Aorta (tissue), 5 donors: ENCODE data around the gene PARG. TPM values are rescaled to one million over a fixed set of nuclear protein-coding genes. Genes with fewer than 3 reads are reported as not detected.

Experiments
- ATAC-seq: fragments of 200-7000 bp; cut with Tn5 transposase; one replicate; pipeline ENCODE4 v1.9.1; 2022; ENCODE audit warnings: moderate library complexity; ENCODE audit not compliant: low FRiP score
- DNase-seq, 2 donors: peaks; one replicate each; pipeline ENCODE4 v3.0.0-alpha.2; 2020
- H3K27ac ChIP-seq, 2 donors: one replicate each; pipeline ENCODE4 v1.5.1; 2013; ENCODE audit warnings: low read length in 2 of 2, mild to moderate bottlenecking in 2 of 2, moderate library complexity in 2 of 2, control low read depth in 1 of 2, inconsistent platforms in 1 of 2, low read depth in 1 of 2
- H3K27me3 ChIP-seq, 2 donors: one replicate each; pipeline ENCODE4 v1.6.1; 2013; ENCODE audit warnings: control low read depth in 1 of 2, low read length in 1 of 2, mild to moderate bottlenecking in 1 of 2, moderate library complexity in 1 of 2; ENCODE audit not compliant: insufficient read depth in 2 of 2, control insufficient read depth in 1 of 2
- H3K36me3 ChIP-seq, 2 donors: one replicate each; pipeline ENCODE4 v1.6.1; 2013; ENCODE audit warnings: control low read depth in 1 of 2, low read length in 1 of 2, mild to moderate bottlenecking in 1 of 2; ENCODE audit not compliant: insufficient read depth in 2 of 2, control insufficient read depth in 1 of 2
- H3K4me1 ChIP-seq, 2 donors: one replicate each; pipeline ENCODE4 v1.6.1; 2013; ENCODE audit warnings: low read length in 2 of 2, control low read depth in 1 of 2, mild to moderate bottlenecking in 1 of 2, moderate library complexity in 1 of 2; ENCODE audit not compliant: insufficient read depth in 2 of 2, control insufficient read depth in 1 of 2
- H3K4me3 ChIP-seq, 2 donors: one replicate each; pipeline ENCODE4 v1.5.1; 2013; ENCODE audit warnings: low read length in 2 of 2, control low read depth in 1 of 2, mild to moderate bottlenecking in 1 of 2
- H3K9me3 ChIP-seq: one replicate; pipeline ENCODE4 v1.6.1; 2013; ENCODE audit warnings: mild to moderate bottlenecking, low read length; ENCODE audit not compliant: control insufficient read depth
- WGBS, 2 donors: extraction: QIAGEN DNeasy Blood & Tissue Kit; methylation state at CpG; one replicate each; pipeline ENCODE4 v1.1.7; 2013; 5-methylcytosine and 5-hydroxymethylcytosine counted together
- intact Hi-C, 2 donors: fragments of 100-400 bp; cut with DNase I; formaldehyde crosslinking; loops; one replicate each; pipeline versions ENCODE4 v1.14.2 to v1.15.0; 2022
- polyA plus RNA-seq, 2 donors: library from polyadenylated mRNA; stranded (reverse); fragments of 200-250 nt; gene quantifications; one replicate each; pipeline ENCODE4 v1.2.3, GENCODE V29; 2013
- total RNA-seq, 2 donors: library from RNA; stranded (reverse); fragmentation: NEBNext Ultra II Directional; extraction: Animal tissue kit (Norgen Biotek cat#: 25700); gene quantifications; one replicate each; pipeline ENCODE4 v1.2.1, GENCODE V29; 2021
- donor health status: healthy with polysubstance abuse.
- donor health status: Bipolar disorder and iron deficiency.
- donor health status: DM: no; HTN: no; CAD: no.
- donor health status: DM: no; HTN: no; CAD: no.
- donor health status: DM: yes; HTN: yes; CAD: no.

The PARG gene
- total and polyA plus RNA-seq, 4 donors, result 6.9 to 32.0 (median 16.5) TPM

GRCh38 chr10:49841615-49842332, 100.1 kb downstream of the PARG start:
- no peaks in the 10 kb centered on the region for H3K27me3 ChIP-seq
- ATAC-seq, result no peak
- DNase-seq, result no peak
- 72 to 73% methylated on average over 11 of the region's 11 CpGs for WGBS, 2 donors
- H3K27ac ChIP-seq, result no peak overlapping the region
- no peak overlapping the region for H3K4me3 ChIP-seq
- no peaks in the 10 kb centered on the region for H3K36me3 ChIP-seq
- no peaks in the 10 kb centered on the region for H3K9me3 ChIP-seq
- H3K4me1 ChIP-seq, result no peaks in the 10 kb centered on the region
- intact Hi-C loops, result no loop called here

- intact Hi-C loops, result no loop called here
- Histone ChIP-seq H3K4me3 (no peak overlapping the region), H3K9me3 (no peaks in the 10 kb centered on the region), H3K27me3 (no peaks in the 10 kb centered on the region), H3K36me3 (peaks cover 2 to 4% of the 10 kb centered on the region in 2 donors), H3K27ac (no peak overlapping the region), H3K4me1 (no peaks in the 10 kb centered on the region)
- 51 to 60% methylated on average over 1 of the region's 1 CpG for WGBS, 2 donors
- DNase-seq (no peak), ATAC-seq (no peak)
Observed at GRCh38 chr10:49837685-49838084, 104.1 kb downstream of the PARG start.

- 51 to 56% methylated on average over 5 of the region's 5 CpGs for WGBS, 2 donors
- no peaks in the 10 kb centered on the region for H3K4me1 ChIP-seq
Observed at GRCh38 chr10:49837051-49837478, 104.8 kb downstream of the PARG start.

GRCh38 chr10:49834976-49835375, 106.9 kb downstream of the PARG start:
- Histone ChIP-seq H3K27me3 (no peaks in the 10 kb centered on the region), H3K4me3 (no peak overlapping the region), H3K9me3 (no peaks in the 10 kb centered on the region), H3K36me3 (peaks cover 4% of the 10 kb centered on the region in 2 donors), H3K4me1 (no peaks in the 10 kb centered on the region), H3K27ac (no peak overlapping the region)
- intact Hi-C loops, result no loop called here
- ATAC-seq, result no peak
- DNase-seq, result no peak
- WGBS, 2 donors, result 62 to 75% methylated on average over 3 of the region's 3 CpGs

More at GRCh38 chr10:49837051-49837478, 104.8 kb downstream of the PARG start:
- intact Hi-C loops, result no loop called here
- DNase-seq, result no peak
- no peak for ATAC-seq
- H3K4me3 ChIP-seq, result no peak overlapping the region
- H3K27ac ChIP-seq, result no peak overlapping the region
- H3K36me3 ChIP-seq, result peaks cover 2 to 4% of the 10 kb centered on the region in 2 donors
- H3K9me3 ChIP-seq, result no peaks in the 10 kb centered on the region
- no peaks in the 10 kb centered on the region for H3K27me3 ChIP-seq

- Histone ChIP-seq H3K4me1 (no peaks in the 10 kb centered on the region), H3K4me3 (no peak overlapping the region), H3K9me3 (no peaks in the 10 kb centered on the region), H3K27ac (no peak overlapping the region), H3K27me3 (no peaks in the 10 kb centered on the region), H3K36me3 (peaks cover 4% of the 10 kb centered on the region in 2 donors)
- intact Hi-C loops, result no loop called here
- DNase-seq (no peak), ATAC-seq (no peak)
- 65 to 74% methylated on average over 2 of the region's 2 CpGs for WGBS, 2 donors
Observed at GRCh38 chr10:49834201-49834600, 107.6 kb downstream of the PARG start.

- ATAC-seq (no peak), DNase-seq (no peak)
- no peaks in the 10 kb centered on the region for H3K9me3 ChIP-seq
- H3K4me3 ChIP-seq, result no peak overlapping the region
- H3K4me1 ChIP-seq, result no peaks in the 10 kb centered on the region
- no peaks in the 10 kb centered on the region for H3K27me3 ChIP-seq
- H3K27ac ChIP-seq, result no peak overlapping the region
- intact Hi-C loops, result no loop called here
- peaks cover 4% of the 10 kb centered on the region in 2 donors for H3K36me3 ChIP-seq
Observed at GRCh38 chr10:49833168-49833567, 108.7 kb downstream of the PARG start.

- 62 to 69% methylated on average over 8 of the region's 8 CpGs for WGBS, 2 donors
- no peaks in the 10 kb centered on the region for H3K27me3 ChIP-seq
- H3K9me3 ChIP-seq, result no peaks in the 10 kb centered on the region
- intact Hi-C loops, result no loop called here
- no peaks in the 10 kb centered on the region for H3K4me1 ChIP-seq
- DNase-seq (no peak), ATAC-seq (no peak)
- H3K4me3 ChIP-seq, result no peak overlapping the region
- peaks cover 4 to 8% of the 10 kb centered on the region in 2 donors for H3K36me3 ChIP-seq
- H3K27ac ChIP-seq, result no peak overlapping the region
Observed at GRCh38 chr10:49831352-49832035, 110.3 kb downstream of the PARG start.

GRCh38 chr10:49830846-49831245, 111.0 kb downstream of the PARG start:
- no peak for ATAC-seq
- no peak for DNase-seq
- H3K36me3 ChIP-seq, result peaks cover 8% of the 10 kb centered on the region in 2 donors
- H3K9me3 ChIP-seq, result no peaks in the 10 kb centered on the region
- no peaks in the 10 kb centered on the region for H3K4me1 ChIP-seq
- no peak overlapping the region for H3K27ac ChIP-seq
- intact Hi-C loops, result no loop called here
- H3K27me3 ChIP-seq, result no peaks in the 10 kb centered on the region
- H3K4me3 ChIP-seq, result no peak overlapping the region

GRCh38 chr10:49830016-49830415, 111.8 kb downstream of the PARG start:
- intact Hi-C loops, result no loop called here
- no peak overlapping the region for H3K4me3 ChIP-seq
- DNase-seq (no peak), ATAC-seq (no peak)
- no peaks in the 10 kb centered on the region for H3K9me3 ChIP-seq
- no peaks in the 10 kb centered on the region for H3K4me1 ChIP-seq
- H3K27ac ChIP-seq, result no peak overlapping the region
- H3K36me3 ChIP-seq, result peaks cover 4 to 6% of the 10 kb centered on the region in 2 donors
- H3K27me3 ChIP-seq, result no peaks in the 10 kb centered on the region
- 78 to 80% methylated on average over 3 of the region's 3 CpGs for WGBS, 2 donors
